ENCODE results near the gene PRAC2.

Gene PRAC2

DNA sequence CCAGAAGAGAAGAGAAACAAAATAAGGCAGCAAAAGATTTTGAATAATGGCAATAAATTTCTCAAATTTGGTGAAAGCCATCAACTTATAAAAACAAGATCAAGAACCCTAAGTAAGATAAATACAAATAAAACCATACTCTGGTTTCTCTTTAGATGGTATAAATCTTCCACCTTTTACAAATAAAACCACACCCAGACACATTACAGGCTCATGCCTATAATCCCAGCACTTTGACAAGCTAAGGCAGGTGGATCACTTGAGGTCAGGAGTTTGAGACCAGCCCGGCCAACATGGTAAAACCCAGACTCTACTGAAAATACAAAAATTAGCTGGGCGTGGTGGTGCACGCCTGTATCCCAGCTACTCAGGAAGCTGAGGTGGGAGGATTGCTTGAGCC, 50.3 kb downstream of the PRAC2 start:
- Histone ChIP-seq H3K9me3 (ENCODE audit: control insufficient read depth in 1 of 2, low read length in 2 of 2) (no peaks in the 10 kb centered on the region), H3K27me3 (ENCODE audit: low read depth, low read length) (no peaks in the 10 kb centered on the region)

More for the DNA sequence above, 50.3 kb downstream of the PRAC2 start:
- Histone ChIP-seq H3K27ac (ENCODE audit: low read length) (no peak overlapping the region), H3K4me3 (ENCODE audit: low read depth in 1 of 2, low read length in 2 of 2) (no peak overlapping the region), H3K36me3 (ENCODE audit: control insufficient read depth in 1 of 2, insufficient read depth in 2 of 2, low read length in 2 of 2) (no peaks in the 10 kb centered on the region), H3K4me1 (ENCODE audit: control insufficient read depth in 1 of 2, insufficient read depth in 2 of 2, low read length in 2 of 2) (no peaks in the 10 kb centered on the region)
